ENCODE measurements around the gene SLC25A42.
"Not testable (repeated sequence)": the region's sequence is repeated elsewhere in the genome, so short reads cannot be mapped to it uniquely, and the experiment has no call there.

Gene SLC25A42

DNA sequence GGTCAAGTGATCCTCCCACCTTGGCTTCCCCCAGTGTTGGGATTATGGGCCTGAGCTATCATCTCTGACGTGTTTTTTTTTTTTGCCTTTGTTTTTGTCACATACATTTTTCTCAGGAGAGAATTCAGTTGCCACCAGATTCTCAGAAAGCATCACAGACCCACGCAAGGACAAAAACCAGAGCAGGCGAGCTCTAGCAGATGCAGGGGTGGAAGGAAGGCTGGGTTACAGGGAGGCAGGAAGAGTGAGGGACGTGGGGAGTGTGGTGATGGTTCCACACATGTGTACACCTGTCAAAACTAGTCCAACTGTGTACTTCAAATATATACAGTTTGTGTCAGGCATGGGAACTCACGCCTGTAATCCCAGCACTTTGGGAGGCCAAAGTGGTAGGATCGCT lies 70.2 kb downstream of the SLC25A42 start:
- in situ Hi-C loops (cut with MboI; ENCODE audit: low sequenced_read_pairs) = no loop called here

DNA sequence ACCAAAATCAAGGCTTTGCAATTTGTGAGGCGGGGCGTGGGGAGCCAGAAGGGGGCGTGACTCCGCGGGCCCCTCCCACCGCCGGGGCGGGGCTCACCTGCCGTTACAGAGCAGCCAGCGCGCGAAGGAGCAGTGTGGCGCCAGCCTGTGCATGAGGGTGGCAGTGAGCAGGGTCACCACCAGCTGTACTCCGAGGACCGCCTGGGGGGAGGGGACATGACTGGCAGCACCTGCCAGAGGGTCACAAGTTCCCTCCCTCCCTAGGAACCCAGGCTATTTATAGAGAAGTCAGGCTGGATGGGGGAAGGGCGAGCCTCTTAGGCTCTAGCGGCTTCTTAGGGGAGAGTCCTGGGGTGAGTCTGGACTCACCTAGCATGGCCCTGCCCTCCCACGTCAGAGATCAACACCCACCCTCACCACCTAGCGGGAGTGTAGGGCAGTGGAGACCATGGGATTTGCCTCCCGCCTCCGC lies 70.9 kb downstream of the SLC25A42 start:
- in situ Hi-C loops (cut with MboI; ENCODE audit: low sequenced_read_pairs) = no loop called here

DNA sequence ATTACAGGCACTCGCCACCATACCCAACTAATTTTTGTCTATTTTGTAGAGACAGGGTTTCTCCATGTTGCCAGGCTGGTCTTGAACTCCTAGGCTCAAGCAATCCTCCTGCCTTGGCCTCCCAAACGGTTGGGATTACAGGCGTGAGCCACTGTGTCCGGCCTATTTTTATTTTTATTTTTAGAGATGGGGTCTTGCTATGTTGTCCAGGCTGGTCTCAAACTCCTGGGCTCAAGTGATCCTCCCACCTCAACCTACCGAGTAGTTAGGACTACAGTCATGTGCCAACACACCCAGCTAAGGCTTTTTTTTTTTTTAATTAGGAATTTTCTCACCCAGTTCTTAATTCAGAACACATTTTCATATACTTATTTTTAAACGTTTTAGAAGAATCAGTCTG lies 71.9 kb downstream of the SLC25A42 start:
- in situ Hi-C loops (cut with MboI; ENCODE audit: low sequenced_read_pairs) = not testable (repeated sequence)

- in situ Hi-C loops (cut with MboI; ENCODE audit: low sequenced_read_pairs) = no loop called here
Measured at GRCh38 chr19:19137556-19138108, 73.8 kb downstream of the SLC25A42 start.

GRCh38 chr19:19138109-19138981 lies 74.6 kb downstream of the SLC25A42 start, which contains the start of gene TMEM161A:
Gene TMEM161A (minus strand): TSS chr19:19138478. CDS start chr19:19138428, 50 bp downstream.
- in situ Hi-C loops (cut with MboI; ENCODE audit: low sequenced_read_pairs) = no loop called here

DNA sequence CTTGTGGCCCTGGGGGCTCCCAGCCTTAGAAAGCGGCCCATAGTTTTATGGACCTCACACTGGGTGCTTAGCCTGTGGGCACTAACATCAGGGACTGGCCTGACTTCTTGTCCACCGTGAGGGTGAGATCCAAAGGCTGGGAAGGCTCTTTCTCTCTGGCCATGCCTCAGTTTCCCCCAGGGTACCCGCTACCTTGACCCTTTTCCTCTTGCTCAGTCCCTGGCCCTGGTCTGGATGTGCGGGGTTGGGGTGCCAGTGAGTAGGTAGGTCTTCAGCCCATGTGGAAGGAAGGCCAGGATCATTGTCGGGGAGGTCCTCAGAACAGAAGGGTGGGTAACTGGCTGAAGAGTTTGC lies 76.1 kb downstream of the SLC25A42 start:
- in situ Hi-C loops (cut with MboI; ENCODE audit: low sequenced_read_pairs) = no loop called here

DNA sequence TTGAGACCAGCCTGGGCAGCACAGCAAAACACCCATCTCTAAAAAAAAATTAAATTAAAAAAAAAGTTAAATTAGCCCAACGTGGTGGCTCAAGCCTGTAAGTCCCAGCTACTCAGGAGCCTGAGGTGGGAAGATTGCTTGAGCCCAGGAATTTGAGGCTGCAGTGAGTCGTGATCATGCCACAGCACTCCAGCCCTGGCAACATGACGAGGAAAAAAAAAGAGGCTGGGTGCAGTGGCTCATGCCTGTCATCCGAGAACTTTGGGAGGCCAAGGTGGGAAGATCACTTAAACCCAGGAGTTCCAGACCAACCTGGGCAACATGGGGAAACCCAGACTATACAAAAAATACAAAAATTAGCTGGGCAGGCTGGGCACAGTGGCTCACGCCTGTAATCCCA lies 76.7 kb downstream of the SLC25A42 start:
- in situ Hi-C loops (cut with MboI; ENCODE audit: low sequenced_read_pairs) = no loop called here

DNA sequence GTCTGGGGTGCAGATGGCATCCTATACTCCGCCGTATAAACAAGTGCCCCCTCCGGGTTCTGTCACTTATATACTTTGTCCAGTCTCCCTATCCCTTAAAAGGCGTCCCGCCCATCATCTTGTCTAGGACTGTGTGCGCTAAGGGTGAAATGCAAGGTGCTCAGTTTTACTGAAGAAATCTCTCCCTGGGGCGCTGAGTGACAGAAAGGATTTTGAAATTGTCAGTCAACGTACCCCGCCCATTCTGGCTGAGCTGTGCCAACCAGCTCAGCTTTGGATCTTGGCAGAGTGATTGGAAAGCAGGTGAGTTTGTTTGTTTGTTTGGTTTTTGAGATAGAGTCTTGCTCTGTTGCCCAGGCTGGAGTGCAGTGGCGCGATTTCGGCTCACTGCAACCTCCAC lies 78.6 kb downstream of the SLC25A42 start:
- in situ Hi-C loops (cut with MboI; ENCODE audit: low sequenced_read_pairs) = no loop called here

- in situ Hi-C loops (cut with MboI; ENCODE audit: low sequenced_read_pairs) = no loop called here
Measured at GRCh38 chr19:19145281-19145680, 81.5 kb downstream of the SLC25A42 start.

DNA sequence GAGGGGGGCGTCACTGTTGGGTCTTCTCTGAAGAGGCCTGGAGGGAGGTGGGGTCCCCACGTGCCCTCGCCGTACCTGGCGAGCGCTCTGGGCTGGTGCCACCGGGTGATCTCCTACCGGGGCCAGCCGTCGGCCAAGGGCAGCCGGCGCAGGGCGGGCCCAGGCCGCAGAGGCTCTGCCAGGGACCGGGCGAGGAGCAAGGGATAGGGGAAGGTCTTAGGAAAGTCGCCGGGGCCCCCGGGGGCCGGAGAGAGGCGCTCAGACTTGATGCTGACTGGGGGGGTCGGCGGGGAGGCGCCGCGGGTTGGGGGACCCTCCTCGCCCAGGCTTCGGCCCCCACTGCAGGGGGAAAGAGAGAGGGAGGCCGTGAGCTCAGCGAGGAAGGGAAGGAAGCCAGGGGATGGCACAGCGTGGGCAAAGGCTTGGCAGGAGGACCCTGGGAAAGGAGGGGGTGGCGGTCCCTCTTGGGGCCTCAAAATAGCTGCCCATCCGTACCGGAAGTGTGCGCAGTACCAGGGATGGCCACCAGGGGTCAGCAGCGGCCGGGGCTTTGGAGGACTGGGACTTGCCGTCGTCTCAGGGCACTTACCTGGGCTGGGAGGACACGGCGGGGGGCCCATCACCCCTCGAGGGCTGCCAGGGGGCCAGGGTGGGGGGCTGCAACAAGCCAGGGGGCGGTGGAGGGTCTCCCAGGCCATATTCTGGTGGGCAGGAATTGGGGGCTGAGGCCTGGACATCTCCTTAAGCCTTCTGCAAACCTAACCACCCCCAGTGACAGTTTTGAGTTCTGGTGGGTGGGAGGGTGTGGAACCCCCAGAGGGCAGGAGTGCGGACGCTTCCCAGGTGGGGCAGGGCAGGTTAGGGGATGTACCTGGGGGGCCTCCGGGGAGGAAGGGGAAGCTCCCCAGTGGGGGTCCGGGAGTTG lies 82.2 kb downstream of the SLC25A42 start:
- in situ Hi-C loops (cut with MboI; ENCODE audit: low sequenced_read_pairs) = no loop called here

GRCh38 chr19:19146865-19147264 lies 83.1 kb downstream of the SLC25A42 start:
- in situ Hi-C loops (cut with MboI; ENCODE audit: low sequenced_read_pairs) = no loop called here

GRCh38 chr19:19147344-19147743 lies 83.5 kb downstream of the SLC25A42 start:
- in situ Hi-C loops (cut with MboI; ENCODE audit: low sequenced_read_pairs) = no loop called here

DNA sequence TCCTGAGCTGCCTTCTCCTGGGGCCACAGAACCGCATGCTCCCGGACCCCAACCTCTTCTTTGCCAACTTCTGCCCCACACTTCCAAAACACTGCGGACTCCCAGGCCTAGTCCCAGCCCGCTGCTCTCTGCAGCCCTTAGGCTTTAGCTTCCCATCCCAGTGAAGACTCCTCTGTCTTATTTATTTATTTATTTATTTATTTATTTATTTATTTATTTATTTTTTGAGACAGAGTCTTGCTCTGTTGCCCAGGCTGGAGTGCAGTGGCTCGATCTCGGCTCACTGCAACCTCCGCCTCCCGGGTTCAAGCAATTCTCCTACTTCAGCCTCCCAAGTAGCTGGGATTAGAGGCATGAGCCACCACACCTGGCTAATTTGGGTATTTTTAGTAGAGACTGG lies 84.7 kb downstream of the SLC25A42 start:
- in situ Hi-C loops (cut with MboI; ENCODE audit: low sequenced_read_pairs) = not testable (repeated sequence)

- in situ Hi-C loops (cut with MboI; ENCODE audit: low sequenced_read_pairs) = no loop called here
Measured at GRCh38 chr19:19149435-19149834, 85.6 kb downstream of the SLC25A42 start.

GRCh38 chr19:19151418-19151817 lies 87.6 kb downstream of the SLC25A42 start:
- in situ Hi-C loops (cut with MboI; ENCODE audit: low sequenced_read_pairs) = no loop called here

DNA sequence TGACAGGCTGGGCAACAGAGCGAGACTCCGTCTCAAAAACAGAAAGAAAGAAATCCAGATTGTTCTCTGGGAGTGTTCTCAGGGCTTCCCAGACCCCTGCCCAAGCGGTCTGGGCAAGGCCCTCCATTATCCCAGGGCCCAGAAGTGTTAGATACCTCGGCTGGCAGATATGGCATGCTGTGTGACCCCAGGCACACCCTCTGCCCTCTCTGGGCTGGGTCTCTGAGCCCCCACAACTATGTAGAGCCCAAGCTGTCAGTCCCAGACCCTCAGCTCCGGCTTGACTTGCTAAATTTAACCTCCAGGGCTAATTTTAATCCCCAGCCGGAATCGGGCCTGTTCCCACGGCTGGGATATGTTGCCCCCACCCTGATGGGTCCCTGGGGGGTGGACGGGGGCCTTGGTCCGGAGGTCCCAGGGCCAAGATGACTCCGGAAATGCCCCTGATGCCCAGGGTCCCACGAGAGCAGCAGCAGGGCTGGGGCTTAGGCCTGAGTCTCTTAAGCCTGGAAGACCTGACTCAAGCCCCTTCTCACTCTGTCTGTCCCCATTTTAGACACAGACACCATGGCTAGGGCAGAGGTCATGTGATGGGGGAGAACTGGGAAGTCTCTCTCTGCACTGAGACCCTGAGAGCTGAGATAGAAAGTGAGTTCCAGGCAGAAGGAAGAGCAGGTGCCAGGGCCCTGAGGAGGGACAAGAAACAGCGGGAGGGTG lies 89.0 kb downstream of the SLC25A42 start:
- in situ Hi-C loops (cut with MboI; ENCODE audit: low sequenced_read_pairs) = no loop called here

- in situ Hi-C loops (cut with MboI; ENCODE audit: low sequenced_read_pairs) = no loop called here
Measured at GRCh38 chr19:19154768-19155494, 91.1 kb downstream of the SLC25A42 start.

- in situ Hi-C loops (cut with MboI; ENCODE audit: low sequenced_read_pairs) = no loop called here
Measured at GRCh38 chr19:19155495-19156219, 91.9 kb downstream of the SLC25A42 start.

- in situ Hi-C loops (cut with MboI; ENCODE audit: low sequenced_read_pairs) = no loop called here
Measured at GRCh38 chr19:19157808-19158207, 94.0 kb downstream of the SLC25A42 start.
